Ovary (tissue), 9 donors: ENCODE measurements around the gene MBP. TPM values are rescaled to one million over a fixed set of nuclear protein-coding genes. Genes with fewer than 3 reads are reported as not detected.
A peak's percentile ranks its signal among the peaks of the same experiment; 100 is the strongest.

Experiments
- DNase-seq, 5 donors: peaks; one replicate each; pipeline ENCODE4 v3.0.0-alpha.2; 2019 to 2020
- H3K27ac ChIP-seq, 2 donors: fragments of 200-600 bp; one replicate each; pipeline versions ENCODE4 v1.5.1 to v1.8.0; 2019 to 2022
- H3K27me3 ChIP-seq: fragments of 200-600 bp; one replicate; pipeline ENCODE4 v1.8.0; 2022
- H3K36me3 ChIP-seq: fragments of 200-600 bp; sonication (generic); one replicate; pipeline ENCODE4 v1.5.1; 2019
- H3K4me1 ChIP-seq: one replicate; pipeline ENCODE4 v1.8.1; 2013; ENCODE audit warnings: mild to moderate bottlenecking, moderate library complexity; ENCODE audit not compliant: insufficient read depth
- H3K4me3 ChIP-seq: fragments of 200-600 bp; sonication (generic); one replicate; pipeline ENCODE4 v1.5.1; 2017
- H3K9me3 ChIP-seq, 2 donors: fragments of 200-600 bp in 1 of 2; sonication (generic) in 1 of 2; one replicate each; pipeline versions ENCODE4 v1.5.1 to v1.8.1; 2013 to 2019; ENCODE audit warnings: mild to moderate bottlenecking in 1 of 2, moderate library complexity in 1 of 2
- CTCF ChIP-seq, 3 donors: fragments of 450-650 bp in 2 of 3; fragments of 200-600 bp in 1 of 3; IDR thresholded peaks; one replicate each; pipeline versions ENCODE4 v1.5.1 to v1.8.0; 2016 to 2022; ENCODE audit warnings: antibody characterized with exemption in 3 of 3, mild to moderate bottlenecking in 1 of 3
- EP300 ChIP-seq: sonication (generic); formaldehyde crosslinking; IDR thresholded peaks from one replicate; pipeline ENCODE4 v1.6.1; 2017; ENCODE audit warnings: antibody characterized with exemption
- POLR2A ChIP-seq: fragments of 450-650 bp; IDR thresholded peaks from one replicate; pipeline ENCODE4 v1.6.1; 2017; ENCODE audit warnings: antibody characterized with exemption, mild to moderate bottlenecking, moderate library complexity
- WGBS, 3 donors: extraction: QIAGEN DNeasy Blood & Tissue Kit in 1 of 3; methylation state at CpG; one replicate each; pipeline versions ENCODE4 v1.1.5 to v1.1.7; 2013 to 2017; 5-methylcytosine and 5-hydroxymethylcytosine counted together
- intact Hi-C, 4 donors: fragments of 100-400 bp; cut with DNase I; formaldehyde crosslinking; loops; one replicate each; pipeline versions ENCODE4 v1.11.0 to v1.15.1; 2022 to 2023
- polyA plus RNA-seq, 2 donors: library from polyadenylated mRNA; stranded (reverse); fragments of 200-250 nt in 1 of 2; fragments of 350-450 nt in 1 of 2; fragmentation: Illumina TruSeq in 1 of 2; extraction: RNeasy Lipid Tissue Mini Kit (QIAGEN cat#74804) in 1 of 2; gene quantifications; one replicate each; pipeline ENCODE4 v1.2.3, GENCODE V29; 2013 to 2014
- total RNA-seq, 7 donors: library from RNA; depleted of rRNA in 2 of 7; stranded (reverse); fragments of >200 nt in 2 of 7; fragmentation: NEBNext Ultra II Directional in 3 of 7; extraction: Animal tissue kit (Norgen Biotek cat#: 25700) in 3 of 7; gene quantifications; one replicate each; pipeline versions ENCODE4 v1.1.0 to v1.2.4, GENCODE V29; 2016 to 2023
- donor health status: DM: no; HTN: no; CAD: no; lungs with moderate emphysema.
- donor health status: DM: no; HTN: no; CAD: no.
- donor health status: Bipolar disorder and iron deficiency.
- donor health status: DM: yes; HTN: yes; CAD: no.
- donor health status: DM: no; HTN: no; CAD: no.
- donor health status: DM: yes; HTN: yes; CAD: no.

The MBP gene
- total and polyA plus RNA-seq, 9 donors = 7.1 to 38.2 (median 23.2) TPM

GRCh38 chr18:77017355-77017754 lies 115.2 kb downstream of the MBP start:
- Histone ChIP-seq H3K9me3 (no peaks in the 10 kb centered on the region), H3K4me1 (peaks cover 12% of the 10 kb centered on the region), H3K36me3 (no peaks in the 10 kb centered on the region), H3K4me3 (no peak overlapping the region), H3K27ac (no peak overlapping the region), H3K27me3 (no peaks in the 10 kb centered on the region)
- TF ChIP-seq CTCF (IDR thresholded peaks at IDR 0.05) (no peak), EP300 (no peak), POLR2A (no peak)
- intact Hi-C loops = loop anchor here in 1 of 4 donors (10.0 kb wide), 1 partner anchor 87 kb away; no protein-coding TSS in a partner anchor
- no peak for DNase-seq
- 78 to 95% (median 87%) methylated on average over 6 of the region's 6 CpGs for whole genome bisulfite sequencing, 3 donors

GRCh38 chr18:77016936-77017335 lies 115.6 kb downstream of the MBP start:
- DNase-seq = no peak
- Histone ChIP-seq H3K27me3 (no peaks in the 10 kb centered on the region), H3K4me1 (peaks cover 12% of the 10 kb centered on the region), H3K36me3 (no peaks in the 10 kb centered on the region), H3K4me3 (no peak overlapping the region), H3K9me3 (no peaks in the 10 kb centered on the region), H3K27ac (no peak overlapping the region)
- WGBS, 3 donors = 87 to 94% (median 89%) methylated on average over 16 of the region's 16 CpGs
- no peak for TF ChIP-seq CTCF (IDR thresholded peaks at IDR 0.05)
- no peak for TF ChIP-seq POLR2A
- TF ChIP-seq EP300 = no peak
- intact Hi-C loops = loop anchor here in 1 of 4 donors (10.0 kb wide), 1 partner anchor 88 kb away; no protein-coding TSS in a partner anchor

GRCh38 chr18:77015771-77016710 lies 116.5 kb downstream of the MBP start:
- H3K9me3 ChIP-seq = no peaks in the 10 kb centered on the region
- WGBS, 3 donors = 81 to 84% (median 83%) methylated on average over 16 of the region's 16 CpGs
- DNase-seq = no peak
- peak overlapping the region in 1 of 2 donors; percentile 74 for H3K27ac ChIP-seq
- H3K4me1 ChIP-seq = peaks cover 12% of the 10 kb centered on the region
- intact Hi-C loops = loop anchor here in 1 of 4 donors (10.0 kb wide), 1 partner anchor 89 kb away; no protein-coding TSS in a partner anchor
- TF ChIP-seq EP300 = no peak
- no peak for TF ChIP-seq CTCF (IDR thresholded peaks at IDR 0.05)
- TF ChIP-seq POLR2A = no peak
- no peaks in the 10 kb centered on the region for H3K36me3 ChIP-seq
- H3K27me3 ChIP-seq = no peaks in the 10 kb centered on the region
- no peak overlapping the region for H3K4me3 ChIP-seq

GRCh38 chr18:77015169-77015568 lies 117.4 kb downstream of the MBP start:
- Histone ChIP-seq H3K4me3 (no peak overlapping the region), H3K4me1 (peaks cover 12% of the 10 kb centered on the region), H3K36me3 (no peaks in the 10 kb centered on the region), H3K27ac (peak overlapping the region in 1 of 2 donors; percentile 74), H3K9me3 (no peaks in the 10 kb centered on the region), H3K27me3 (no peaks in the 10 kb centered on the region)
- WGBS, 3 donors = 56 to 77% (median 63%) methylated on average over 4 of the region's 4 CpGs
- intact Hi-C loops = loop anchor here in 1 of 4 donors (10.0 kb wide), 1 partner anchor 90 kb away; no protein-coding TSS in a partner anchor
- no peak for TF ChIP-seq CTCF (IDR thresholded peaks at IDR 0.05)
- no peak for TF ChIP-seq EP300
- TF ChIP-seq POLR2A = no peak
- no peak for DNase-seq
